Tibial nerve (tissue), 4 donors: ENCODE results near the gene HERC3. TPM values are rescaled to one million over a fixed set of nuclear protein-coding genes. Genes with fewer than 3 reads are reported as not detected.
A peak's percentile ranks its signal among the peaks of the same experiment; 100 is the strongest.

Experiments used
- DNase-seq, 2 donors: peaks; one replicate each; pipeline ENCODE4 v3.0.0-alpha.2; 2019; ENCODE audit warnings: low spot score in 2 of 2
- H3K27ac ChIP-seq, 4 donors: fragments of 200-600 bp; sonication (generic) in 3 of 4; one replicate each; pipeline ENCODE4 v1.5.1; 2017 to 2019; ENCODE audit warnings: mild to moderate bottlenecking in 1 of 4
- H3K27me3 ChIP-seq, 2 donors: fragments of 200-600 bp; sonication (generic) in 1 of 2; one replicate each; pipeline versions ENCODE4 v1.5.1 to v1.6.0; 2017 to 2019
- H3K36me3 ChIP-seq, 3 donors: fragments of 200-600 bp; sonication (generic); one replicate each; pipeline ENCODE4 v1.5.1; 2018 to 2019
- H3K4me1 ChIP-seq, 4 donors: fragments of 200-600 bp; sonication (generic) in 3 of 4; one replicate each; pipeline ENCODE4 v1.5.1; 2017 to 2019
- H3K4me3 ChIP-seq, 4 donors: fragments of 200-600 bp; sonication (generic) in 3 of 4; one replicate each; pipeline ENCODE4 v1.5.1; 2017 to 2019; ENCODE audit warnings: mild to moderate bottlenecking in 1 of 4, moderate library complexity in 1 of 4
- H3K9me3 ChIP-seq, 4 donors: fragments of 200-600 bp; sonication (generic) in 3 of 4; one replicate each; pipeline ENCODE4 v1.5.1; 2017 to 2019
- CTCF ChIP-seq, 5 experiments: fragments of 200-600 bp in 3 of 5; fragments of 450-650 bp in 2 of 5; sonication (generic) in 3 of 5; IDR thresholded peaks; one replicate each; pipeline ENCODE4 v1.5.1; 2016 to 2019; ENCODE audit warnings: antibody characterized with exemption in 5 of 5, mild to moderate bottlenecking in 3 of 5, moderate library complexity in 2 of 5
- EP300 ChIP-seq, 2 donors: sonication (generic); formaldehyde crosslinking; IDR thresholded peaks; one replicate each; pipeline ENCODE4 v1.6.1; 2017; ENCODE audit warnings: antibody characterized with exemption in 2 of 2, mild to moderate bottlenecking in 1 of 2
- POLR2A ChIP-seq, 2 donors: fragments of 450-650 bp; IDR thresholded peaks; one replicate each; pipeline ENCODE4 v1.6.1; 2017; ENCODE audit warnings: antibody characterized with exemption in 2 of 2, mild to moderate bottlenecking in 2 of 2, moderate library complexity in 2 of 2
- WGBS, 2 donors: methylation state at CpG; one replicate each; pipeline ENCODE4 v1.1.5; 2018; 5-methylcytosine and 5-hydroxymethylcytosine counted together
- total RNA-seq, 4 donors: library from RNA; depleted of rRNA; stranded (reverse); fragments of >200 nt; gene quantifications; one replicate each; pipeline ENCODE4 v1.1.0, GENCODE V29; 2016

The HERC3 gene
- total RNA-seq, 4 donors from 2014 or later, result 30.0 to 61.0 (median 42.0) TPM

DNA sequence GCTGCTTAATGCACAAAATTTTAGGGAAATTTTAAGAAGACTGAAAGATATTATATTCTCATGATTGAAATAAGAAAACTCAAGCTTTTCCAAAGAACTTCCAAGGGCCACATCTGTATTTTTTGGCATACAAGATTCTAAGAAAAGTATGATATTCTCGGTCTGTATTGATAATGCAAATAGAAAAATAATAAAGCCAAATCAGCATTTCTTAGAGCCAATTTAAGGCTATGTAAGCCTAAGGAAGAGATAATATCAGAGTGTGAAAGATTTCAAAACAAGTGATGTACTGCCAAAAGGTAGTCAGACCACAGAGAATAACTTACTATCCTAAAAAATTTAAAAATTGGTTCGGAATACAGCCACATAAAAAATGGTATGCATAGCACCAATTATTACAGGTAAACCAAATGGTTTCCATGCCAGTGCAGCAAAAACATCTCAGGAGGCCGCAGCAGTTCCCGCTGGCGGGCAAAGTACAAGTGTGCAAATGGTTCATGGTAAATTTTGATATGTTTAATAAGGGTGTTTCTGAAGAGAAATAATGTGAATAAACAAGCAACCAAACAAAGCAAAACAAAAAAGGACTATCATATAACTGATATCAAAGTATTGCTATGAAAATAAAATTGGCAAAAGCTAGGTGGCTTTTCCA is 140.6 kb downstream of the HERC3 start:
- WGBS, 2 donors, result 87 to 94% methylated on average over 5 of the region's 5 CpGs
- TF ChIP-seq POLR2A (IDR thresholded peaks at IDR 0.05) (no peak), CTCF (IDR thresholded peaks at IDR 0.05) (no peak), EP300 (IDR thresholded peaks at IDR 0.05) (no peak)

GRCh38 chr4:88734403-88734949 is 142.2 kb downstream of the HERC3 start:
- DNase-seq, result no peak
- peaks cover 0 to 52% (median 0%) of the 10 kb centered on the region in 3 donors for H3K36me3 ChIP-seq
- TF ChIP-seq POLR2A (IDR thresholded peaks at IDR 0.05) (no peak), EP300 (IDR thresholded peaks at IDR 0.05) (no peak), CTCF (IDR thresholded peaks at IDR 0.05) (no peak)
- peaks cover 0 to 45% (median 7%) of the 10 kb centered on the region in 4 donors for H3K4me1 ChIP-seq
- H3K27ac ChIP-seq, result peak overlapping the region in 2 of 4 donors; percentile 61 to 76
- WGBS, 2 donors, result 59 to 82% methylated on average over 3 of the region's 3 CpGs
- no peaks in the 10 kb centered on the region for H3K27me3 ChIP-seq
- no peaks in the 10 kb centered on the region for H3K9me3 ChIP-seq
- H3K4me3 ChIP-seq, result no peak overlapping the region

More for the DNA sequence above, 140.6 kb downstream of the HERC3 start:
- Histone ChIP-seq H3K9me3 (no peaks in the 10 kb centered on the region), H3K4me3 (no peak overlapping the region), H3K4me1 (peaks cover 0 to 33% (median 3%) of the 10 kb centered on the region in 4 donors), H3K27ac (no peak overlapping the region), H3K27me3 (no peaks in the 10 kb centered on the region), H3K36me3 (peaks cover 0 to 58% (median 8%) of the 10 kb centered on the region in 3 donors)
- DNase-seq, result no peak

DNA sequence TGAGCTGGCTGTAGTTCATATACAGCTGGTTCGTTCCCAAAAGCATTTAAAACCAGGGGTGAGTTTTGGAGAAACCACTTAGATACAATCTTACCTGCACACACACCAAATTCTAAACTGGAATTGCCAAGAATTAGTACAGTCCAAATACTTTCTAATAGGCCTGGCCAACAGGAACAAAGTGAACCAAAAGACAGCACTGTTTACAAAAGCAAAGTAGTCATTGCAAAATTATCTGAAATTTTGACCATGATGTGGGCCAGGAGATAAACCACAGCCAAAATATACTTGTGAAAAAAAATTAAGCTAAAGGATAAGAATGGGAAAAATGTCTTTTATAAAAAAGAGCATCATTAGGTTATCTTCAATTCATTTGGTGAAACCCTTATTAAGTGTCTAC is 143.3 kb downstream of the HERC3 start:
- H3K36me3 ChIP-seq, result peaks cover 0 to 42% (median 0%) of the 10 kb centered on the region in 3 donors
- H3K4me3 ChIP-seq, result no peak overlapping the region
- 65 to 81% methylated on average over 1 of the region's 1 CpG for WGBS, 2 donors
- no peaks in the 10 kb centered on the region for H3K9me3 ChIP-seq
- peaks cover 0 to 45% (median 7%) of the 10 kb centered on the region in 4 donors for H3K4me1 ChIP-seq
- no peaks in the 10 kb centered on the region for H3K27me3 ChIP-seq
- DNase-seq, result no peak
- peak overlapping the region in 1 of 4 donors; percentile 76 for H3K27ac ChIP-seq
- TF ChIP-seq EP300 (IDR thresholded peaks at IDR 0.05) (peak in 1 of 2 donors; percentile 77), POLR2A (IDR thresholded peaks at IDR 0.05) (no peak), CTCF (IDR thresholded peaks at IDR 0.05) (no peak)

- DNase-seq, result no peak
- peaks cover 0 to 45% (median 7%) of the 10 kb centered on the region in 4 donors for H3K4me1 ChIP-seq
- no peak for TF ChIP-seq POLR2A (IDR thresholded peaks at IDR 0.05)
- no peak for TF ChIP-seq CTCF (IDR thresholded peaks at IDR 0.05)
- no peak for TF ChIP-seq EP300 (IDR thresholded peaks at IDR 0.05)
- H3K9me3 ChIP-seq, result no peaks in the 10 kb centered on the region
- H3K27ac ChIP-seq, result peak overlapping the region in 3 of 4 donors; percentile 9 to 76 (median 21)
- peaks cover 0 to 35% (median 0%) of the 10 kb centered on the region in 3 donors for H3K36me3 ChIP-seq
- H3K4me3 ChIP-seq, result no peak overlapping the region
- no peaks in the 10 kb centered on the region for H3K27me3 ChIP-seq
- 74 to 80% methylated on average over 3 of the region's 3 CpGs for WGBS, 2 donors
Observed at GRCh38 chr4:88736264-88736663, 144.0 kb downstream of the HERC3 start.

DNA sequence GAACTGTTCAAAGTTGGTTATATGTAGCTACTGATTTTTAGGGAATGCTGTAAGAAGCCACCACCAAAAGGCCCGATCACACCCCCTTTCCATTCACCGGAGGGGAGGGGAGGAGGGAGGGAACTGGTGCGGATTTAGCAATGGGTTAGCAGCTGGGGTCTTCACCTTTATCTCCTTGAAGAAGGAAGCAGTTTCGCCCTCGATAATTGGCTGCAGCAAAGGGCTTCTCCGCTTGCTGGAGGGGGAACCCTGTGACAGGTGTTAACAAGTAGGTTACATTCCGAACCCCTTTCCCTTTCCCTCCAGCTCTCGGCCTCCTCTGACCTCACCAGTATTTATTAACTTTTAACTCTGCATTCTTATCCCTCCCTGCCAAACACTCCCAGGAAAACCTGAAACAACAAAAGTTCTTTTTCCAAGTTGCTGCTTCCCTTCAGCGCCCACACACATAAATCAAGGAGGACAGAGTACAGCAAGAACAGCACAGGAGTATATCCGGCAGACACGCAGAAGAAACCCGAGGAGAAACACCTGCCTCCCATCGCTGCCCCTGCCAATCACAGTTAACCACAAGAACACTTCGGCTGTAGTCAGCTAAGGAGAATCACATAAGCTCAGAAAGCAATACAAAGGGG is 145.1 kb downstream of the HERC3 start:
- Histone ChIP-seq H3K4me3 (no peak overlapping the region), H3K9me3 (no peaks in the 10 kb centered on the region), H3K36me3 (peaks cover 0 to 26% (median 0%) of the 10 kb centered on the region in 3 donors), H3K27me3 (no peaks in the 10 kb centered on the region), H3K27ac (peak overlapping the region in 3 of 4 donors; percentile 28 to 76 (median 63)), H3K4me1 (peaks cover 0 to 45% (median 7%) of the 10 kb centered on the region in 4 donors)
- WGBS, 2 donors, result 45 to 55% methylated on average over 14 of the region's 14 CpGs
- peak in 1 of 2 donors; percentile 56 for TF ChIP-seq EP300 (IDR thresholded peaks at IDR 0.05)
- no peak for TF ChIP-seq CTCF (IDR thresholded peaks at IDR 0.05)
- TF ChIP-seq POLR2A (IDR thresholded peaks at IDR 0.05), result no peak
- DNase-seq, result no peak
